ENCODE data around the gene CACNA2D3.

GRCh38 chr3:54994111-54994513 lies 871.8 kb downstream of the CACNA2D3 start:
- no peak for TF ChIP-seq CTCF (IDR thresholded peaks at IDR 0.05)
- TF ChIP-seq POLR2A (IDR thresholded peaks at IDR 0.05), result no peak
